Measurements from ENCODE around the gene MRPS7. TPM values are rescaled to one million over a fixed set of nuclear protein-coding genes. Genes with fewer than 3 reads are reported as not detected.

The MRPS7 gene
- total RNA-seq: 10 to 100 TPM; 76.3 to 80.0 TPM

DNA sequence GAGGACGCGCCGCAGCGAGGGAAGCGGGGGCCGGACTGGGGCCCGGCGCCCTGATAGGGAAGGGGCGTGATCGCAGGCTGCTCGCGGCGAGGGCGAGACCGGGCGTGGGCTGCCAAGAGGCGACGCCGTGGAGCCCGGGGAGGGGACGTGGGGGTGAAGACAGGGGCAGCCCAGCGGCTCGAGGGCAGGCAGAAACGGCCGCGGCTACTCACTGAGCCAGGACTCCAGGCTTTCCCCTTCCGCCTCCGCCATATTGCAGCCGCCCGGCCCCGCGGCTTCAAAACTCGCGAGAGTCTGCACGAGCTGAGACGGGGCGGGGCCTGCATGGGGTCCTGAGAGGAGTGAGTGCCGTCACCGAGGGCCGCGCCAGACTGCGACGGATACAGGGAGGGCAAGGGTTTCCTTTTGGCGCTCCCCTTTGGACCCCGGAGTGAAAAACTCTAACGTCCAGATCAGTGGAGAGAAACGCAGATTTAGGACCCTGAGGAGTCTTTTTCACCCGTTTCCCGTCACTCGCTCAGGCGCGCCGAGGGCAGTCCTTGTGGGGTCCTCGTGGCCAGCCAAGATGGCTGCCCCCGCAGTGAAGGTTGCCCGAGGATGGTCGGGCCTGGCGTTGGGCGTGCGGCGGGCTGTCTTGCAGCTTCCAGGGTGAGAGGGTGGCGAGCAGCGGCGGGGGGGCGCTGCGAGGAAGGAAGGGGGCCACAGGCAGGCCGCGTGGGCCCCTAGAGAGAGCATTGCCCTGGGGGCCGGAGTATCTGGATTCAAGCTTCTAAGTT, at the start of gene MRPS7, which contains the start of gene GGA3:
Gene MRPS7 (plus strand): TSS at position 544 of the 776 bp plus-strand sequence. CDS start 22 bp downstream, at position 566.
Gene GGA3 (minus strand): TSS at position 271 of the 776 bp plus-strand sequence. CDS start 19 bp downstream, at position 252.
- DNase-seq (peak; percentile 97), ATAC-seq (peak; percentile 96)
- peaks cover 52% of the 10 kb centered on the region for H3K4me1 Mint-ChIP-seq (ENCODE audit: low read depth)
- ChIA-PET CTCF (interaction anchor here (0.8 to 4.9 kb wide), 16 partner anchors 11 to 300 kb away, joined by 3 to 107 read pairs (median 6); partner anchors contain the start of genes MIF4GD, NUP85, SLC25A19 and TSEN54), POLR2A (interaction anchor here (0.9 to 4.8 kb wide), 29 partner anchors 10 to 515 kb away, joined by 3 to 105 read pairs (median 4); partner anchors contain the start of genes ARMC7, GRB2, JPT1 and MIF4GD)
- no peaks in the 10 kb centered on the region for H3K9me3 Mint-ChIP-seq
- H3K36me3 Mint-ChIP-seq (ENCODE audit: low read depth): peaks cover 36% of the 10 kb centered on the region
- intact Hi-C loops (cut with micrococcal nuclease): no loop called here
- H3K4me3 Mint-ChIP-seq: peak within 1 kb of the TSS; percentile 95
- TF ChIP-seq, protein P1, sequence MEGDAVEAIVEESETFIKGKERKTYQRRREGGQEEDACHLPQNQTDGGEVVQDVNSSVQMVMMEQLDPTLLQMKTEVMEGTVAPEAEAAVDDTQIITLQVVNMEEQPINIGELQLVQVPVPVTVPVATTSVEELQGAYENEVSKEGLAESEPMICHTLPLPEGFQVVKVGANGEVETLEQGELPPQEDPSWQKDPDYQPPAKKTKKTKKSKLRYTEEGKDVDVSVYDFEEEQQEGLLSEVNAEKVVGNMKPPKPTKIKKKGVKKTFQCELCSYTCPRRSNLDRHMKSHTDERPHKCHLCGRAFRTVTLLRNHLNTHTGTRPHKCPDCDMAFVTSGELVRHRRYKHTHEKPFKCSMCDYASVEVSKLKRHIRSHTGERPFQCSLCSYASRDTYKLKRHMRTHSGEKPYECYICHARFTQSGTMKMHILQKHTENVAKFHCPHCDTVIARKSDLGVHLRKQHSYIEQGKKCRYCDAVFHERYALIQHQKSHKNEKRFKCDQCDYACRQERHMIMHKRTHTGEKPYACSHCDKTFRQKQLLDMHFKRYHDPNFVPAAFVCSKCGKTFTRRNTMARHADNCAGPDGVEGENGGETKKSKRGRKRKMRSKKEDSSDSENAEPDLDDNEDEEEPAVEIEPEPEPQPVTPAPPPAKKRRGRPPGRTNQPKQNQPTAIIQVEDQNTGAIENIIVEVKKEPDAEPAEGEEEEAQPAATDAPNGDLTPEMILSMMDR (IDR thresholded peaks at IDR 0.05): no peak
- peak within 1 kb of the TSS; percentile 99 for H3K27ac Mint-ChIP-seq
- H3K27me3 Mint-ChIP-seq: no peaks in the 10 kb centered on the region

GRCh38 chr17:75218131-75218530, 43.5 kb upstream of the MRPS7 start:
- TF ChIP-seq, protein P1 (IDR thresholded peaks at IDR 0.05): no peak
- no peaks in the 10 kb centered on the region for H3K9me3 Mint-ChIP-seq
- ATAC-seq (no peak), DNase-seq (no peak)
- H3K27ac Mint-ChIP-seq: no peak overlapping the region
- H3K4me3 Mint-ChIP-seq: no peak overlapping the region
- CTCF ChIA-PET: interaction anchor here (0.8 to 1.2 kb wide), 3 partner anchors 17 to 256 kb away, joined by 3 read pairs; partner anchors contain the start of gene MIF4GD
- POLR2A ChIA-PET: interaction anchor here (1.1 to 1.8 kb wide), 3 partner anchors 10 to 42 kb away, joined by 3 to 6 read pairs (median 3); partner anchors contain the start of gene NUP85
- intact Hi-C loops (cut with micrococcal nuclease): no loop called here
- H3K36me3 Mint-ChIP-seq (ENCODE audit: low read depth): peaks cover 47% of the 10 kb centered on the region
- no peaks in the 10 kb centered on the region for H3K27me3 Mint-ChIP-seq
- H3K4me1 Mint-ChIP-seq (ENCODE audit: low read depth): peaks cover 2% of the 10 kb centered on the region

DNA sequence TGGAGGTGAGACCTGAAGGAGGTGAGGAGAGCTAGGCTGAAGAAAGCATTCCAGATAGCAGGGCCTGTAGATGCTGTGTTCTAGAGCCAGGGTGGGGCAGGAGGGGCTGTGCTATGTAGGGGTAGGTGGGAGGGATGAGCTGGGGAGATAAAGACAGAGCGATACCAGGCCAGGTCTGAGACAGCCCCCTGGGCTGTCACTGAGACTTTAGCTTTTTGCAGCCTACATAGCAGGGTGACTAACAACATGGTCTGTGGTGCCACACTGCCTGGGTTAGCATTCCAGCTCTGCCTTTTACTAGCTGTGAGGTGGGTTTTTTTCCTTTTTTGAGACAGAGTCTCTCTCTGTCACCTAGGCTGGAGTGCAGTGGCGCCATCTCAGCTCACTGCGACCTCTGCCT, 41.9 kb upstream of the MRPS7 start:
- DNase-seq: no peak
- H3K9me3 Mint-ChIP-seq: no peaks in the 10 kb centered on the region
- no peak overlapping the region for H3K4me3 Mint-ChIP-seq
- H3K4me1 Mint-ChIP-seq (ENCODE audit: low read depth): peaks cover 2% of the 10 kb centered on the region
- no peak overlapping the region for H3K27ac Mint-ChIP-seq
- no peaks in the 10 kb centered on the region for H3K27me3 Mint-ChIP-seq
- TF ChIP-seq, protein P1 (IDR thresholded peaks at IDR 0.05): no peak
- POLR2A ChIA-PET: interaction anchor here (1.0 to 1.3 kb wide), 5 partner anchors 15 to 45 kb away, joined by 3 to 6 read pairs (median 3); no protein-coding TSS in a partner anchor
- intact Hi-C loops (cut with micrococcal nuclease): no loop called here
- no peak for ATAC-seq
- peaks cover 42% of the 10 kb centered on the region for H3K36me3 Mint-ChIP-seq (ENCODE audit: low read depth)
- CTCF ChIA-PET: interaction anchor here (0.7 to 2.9 kb wide), 3 partner anchors 10 to 20 kb away, joined by 3 to 17 read pairs (median 6); no protein-coding TSS in a partner anchor

DNA sequence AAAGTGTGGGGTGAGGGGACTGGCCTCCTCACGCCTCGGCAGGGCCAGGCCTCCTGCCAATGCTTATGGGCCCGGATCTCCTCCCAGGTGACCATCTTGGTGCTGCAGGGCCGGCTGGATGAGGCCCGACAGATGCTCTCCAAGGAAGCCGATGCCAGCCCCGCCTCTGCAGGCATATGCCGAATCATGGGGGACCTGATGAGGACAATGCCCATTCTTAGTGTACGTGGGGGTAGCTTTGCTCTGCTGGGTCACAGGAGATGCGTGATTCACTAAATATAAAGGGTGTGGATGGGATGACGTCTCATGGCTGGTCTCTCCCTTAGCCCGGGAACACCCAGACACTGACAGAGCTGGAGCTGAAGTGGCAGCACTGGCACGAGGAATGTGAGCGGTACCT, 36.7 kb upstream of the MRPS7 start:
- POLR2A ChIA-PET: interaction anchor here (1.2 to 1.3 kb wide), 2 partner anchors 18 to 36 kb away, joined by 3 to 4 read pairs; no protein-coding TSS in a partner anchor
- ATAC-seq: no peak
- H3K4me1 Mint-ChIP-seq (ENCODE audit: low read depth): no peaks in the 10 kb centered on the region

More for the DNA sequence above, 36.7 kb upstream of the MRPS7 start:
- CTCF ChIA-PET: interaction anchor here (1.2 to 1.6 kb wide), 2 partner anchors 13 to 19 kb away, joined by 3 to 7 read pairs; partner anchors contain the start of gene NUP85
- no peak overlapping the region for H3K4me3 Mint-ChIP-seq
- no peak overlapping the region for H3K27ac Mint-ChIP-seq
- DNase-seq: no peak
- TF ChIP-seq, protein P1 (IDR thresholded peaks at IDR 0.05): no peak
- H3K9me3 Mint-ChIP-seq: no peaks in the 10 kb centered on the region
- peaks cover 33% of the 10 kb centered on the region for H3K36me3 Mint-ChIP-seq (ENCODE audit: low read depth)
- intact Hi-C loops (cut with micrococcal nuclease): no loop called here
- H3K27me3 Mint-ChIP-seq: no peaks in the 10 kb centered on the region

Measured in activated CD8-positive, alpha-beta T cell treated with anti-CD3 and anti-CD28 coated beads for 36 hours (primary cell).